HTR-8/SVneo (cell line): ENCODE measurements around the gene PDE10A.
"Not testable (repeated sequence)": the region's sequence is repeated elsewhere in the genome, so short reads cannot be mapped to it uniquely, and the experiment has no call there.

ENCODE experiments used
- DNase-seq: peaks from one replicate; pipeline ENCODE4 v3.0.0; 2011; ENCODE audit warnings: low spot score, mixed read lengths; ENCODE audit not compliant: insufficient read length
- FAIRE-seq: peaks from 2 replicates; lab custom pipeline; 2011; peaks lifted over from hg19 to GRCh38; lab: Jason Lieb, UNC

PDE10A gene

GRCh38 chr6:165500214-165500907 lies 162.7 kb downstream of the PDE10A start:
- not testable (repeated sequence) for FAIRE-seq, DNase-seq

GRCh38 chr6:165497472-165497871 lies 165.6 kb downstream of the PDE10A start:
- FAIRE-seq, result no peak

GRCh38 chr6:165488624-165489295 lies 174.3 kb downstream of the PDE10A start:
- DNase-seq (no peak), FAIRE-seq (no peak)

More at GRCh38 chr6:165497472-165497871, 165.6 kb downstream of the PDE10A start:
- DNase-seq, result no peak

GRCh38 chr6:165487950-165488349 lies 175.1 kb downstream of the PDE10A start:
- DNase-seq (no peak), FAIRE-seq (no peak)

- FAIRE-seq (no peak), DNase-seq (no peak)
These were observed 175.7 kb downstream of the PDE10A start for GRCh38 chr6:165487347-165487746.

- no peak for DNase-seq
- no peak for FAIRE-seq
These were observed 176.6 kb downstream of the PDE10A start for GRCh38 chr6:165486183-165487137.

GRCh38 chr6:165484178-165484889 lies 178.7 kb downstream of the PDE10A start:
- DNase-seq, result no peak
- no peak for FAIRE-seq

- DNase-seq, result no peak
- no peak for FAIRE-seq
These were observed 181.1 kb downstream of the PDE10A start for GRCh38 chr6:165481921-165482320.

- DNase-seq, result no peak
- no peak for FAIRE-seq
These were observed 182.1 kb downstream of the PDE10A start for GRCh38 chr6:165480916-165481315.

GRCh38 chr6:165478581-165478980 lies 184.5 kb downstream of the PDE10A start:
- no peak for DNase-seq
- FAIRE-seq, result no peak

- FAIRE-seq (no peak), DNase-seq (no peak)
These were observed 193.6 kb downstream of the PDE10A start for GRCh38 chr6:165469483-165469882.

- no peak for DNase-seq
- no peak for FAIRE-seq
These were observed 194.5 kb downstream of the PDE10A start for GRCh38 chr6:165468340-165469235.

- FAIRE-seq, result not testable (repeated sequence)
These were observed 199.5 kb downstream of the PDE10A start for GRCh38 chr6:165463499-165463898.

GRCh38 chr6:165459605-165460301 lies 203.3 kb downstream of the PDE10A start:
- FAIRE-seq, DNase-seq: not testable (repeated sequence)

More at GRCh38 chr6:165463499-165463898, 199.5 kb downstream of the PDE10A start:
- DNase-seq, result not testable (repeated sequence)

- DNase-seq, result no peak
- no peak for FAIRE-seq
These were observed 204.9 kb downstream of the PDE10A start for GRCh38 chr6:165458134-165458533.

- FAIRE-seq (no peak), DNase-seq (no peak)
These were observed 206.8 kb downstream of the PDE10A start for GRCh38 chr6:165456286-165456685.

GRCh38 chr6:165455488-165455887 lies 207.6 kb downstream of the PDE10A start:
- DNase-seq, result no peak
- no peak for FAIRE-seq

- FAIRE-seq, result no peak
- no peak for DNase-seq
These were observed 209.6 kb downstream of the PDE10A start for GRCh38 chr6:165453395-165453794.
